GM12878 (cell line): ENCODE measurements around the gene TUBB4B.

Source experiments
- BCL3 ChIP-seq: IDR thresholded peaks from 2 replicates; pipeline ENCODE4 v1.6.1; 2011; ENCODE audit warnings: borderline replicate concordance, low read depth, mild to moderate bottlenecking, moderate library complexity, low read length; ENCODE audit not compliant: insufficient read depth, poor library complexity, severe bottlenecking
- CEBPB ChIP-seq, 2 experiments: fragments of 150-350 bp in 1 of 2; IDR thresholded peaks; 2 replicates each; pipeline ENCODE4 v1.6.1; 2012 to 2014; ENCODE audit warnings: low read depth in 2 of 2, low read length in 2 of 2, borderline replicate concordance in 1 of 2, inconsistent platforms in 1 of 2
- CTCF ChIP-seq, 3 experiments: IDR thresholded peaks in 2 of 3; conservative IDR thresholded peaks in 1 of 3; 2 replicates each; pipeline ENCODE4 v1.5.1; 2011; ENCODE audit warnings: low read depth in 3 of 3, low read length in 3 of 3, mild to moderate bottlenecking in 3 of 3, control low read depth in 2 of 3, moderate library complexity in 2 of 3, inconsistent platforms in 1 of 3, mixed read lengths in 1 of 3; ENCODE audit not compliant: control insufficient read depth in 2 of 3, insufficient read depth in 1 of 3; ENCODE audit errors: extremely low read depth in 1 of 3
- ESRRA ChIP-seq: IDR thresholded peaks from 2 replicates; pipeline ENCODE4 v1.6.1; 2012; ENCODE audit warnings: mild to moderate bottlenecking, low read length, improper control_type of control experiment
- JUND ChIP-seq: IDR thresholded peaks from 2 replicates; pipeline ENCODE4 v1.6.1; 2012; ENCODE audit warnings: low read depth, mild to moderate bottlenecking, low read length, improper control_type of control experiment, moderate library complexity
- MXI1 ChIP-seq: fragments of 150-350 bp; IDR thresholded peaks from 2 replicates; pipeline ENCODE4 v1.6.1; 2011; ENCODE audit warnings: low read depth, mild to moderate bottlenecking, inconsistent platforms, low read length, improper control_type of control experiment
- POLR2A ChIP-seq: IDR thresholded peaks from 2 replicates; pipeline ENCODE4 v1.6.1; 2011; ENCODE audit warnings: low read depth, mild to moderate bottlenecking, low read length
- RCOR1 ChIP-seq: conservative IDR thresholded peaks from 2 replicates; pipeline ENCODE4 v1.6.1; 2012; ENCODE audit warnings: low read depth, low read length, improper control_type of control experiment
- RFX5 ChIP-seq: IDR thresholded peaks from 2 replicates; pipeline ENCODE4 v1.6.1; 2011; ENCODE audit warnings: low read depth, low read length, improper control_type of control experiment
- ZBTB11 ChIP-seq: fragments of 450-650 bp; formaldehyde crosslinking; IDR thresholded peaks from 2 replicates; pipeline ENCODE4 v1.5.0; 2022; ENCODE audit warnings: mild to moderate bottlenecking, missing genetic modification characterization
- ZBTB4 ChIP-seq: fragments of 450-650 bp; formaldehyde crosslinking; IDR thresholded peaks from 2 replicates; pipeline ENCODE4 v1.4.0; 2022; ENCODE audit warnings: mild to moderate bottlenecking, moderate library complexity
- ZNF384 ChIP-seq: IDR thresholded peaks from 2 replicates; pipeline ENCODE4 v1.6.1; 2012; ENCODE audit warnings: low read depth, mild to moderate bottlenecking, low read length, improper control_type of control experiment, borderline replicate concordance
- ZNF592 ChIP-seq: fragments of 450-650 bp; IDR thresholded peaks from 2 replicates; pipeline ENCODE4 v1.6.1; 2017; ENCODE audit warnings: mild to moderate bottlenecking, moderate library complexity

- TF ChIP-seq CTCF (IDR thresholded peaks at IDR 0.05 in 2 of 3, conservative IDR thresholded peaks at IDR 0.05 in 1 of 3; ENCODE audit: control insufficient read depth in 2 of 3, extremely low read depth in 1 of 3, insufficient read depth in 1 of 3, low read depth in 3 of 3, low read length in 3 of 3) (no peak), CEBPB (IDR thresholded peaks at IDR 0.05; ENCODE audit: borderline replicate concordance in 1 of 2, low read depth in 2 of 2, low read length in 2 of 2) (no peak), BCL3 (no peak), RCOR1 (no peak), ZNF384 (no peak), ZBTB4 (CRISPR knock-in tag) (no peak), JUND (no peak), ESRRA (no peak), ZNF592 (no peak), POLR2A (0 out of 2 replicates have a peak, but pooled peaks have one; percentile 3), RFX5 (no peak), ZBTB11 (CRISPR knock-in tag) (no peak), MXI1 (no peak)
These were observed 24.7 kb upstream of the TUBB4B start for GRCh38 chr9:137216188-137216965.
